ENCODE data around the gene ZGPAT.

- no peak for TF ChIP-seq GATA3 (IDR thresholded peaks at IDR 0.05; ENCODE audit: low read depth, low read length)
- TF ChIP-seq GATA2 (IDR thresholded peaks at IDR 0.05; ENCODE audit: low read depth, low read length): no peak
Observed at GRCh38 chr20:63685269-63686026, 22.4 kb upstream of the ZGPAT start.

Data from SH-SY5Y (cell line).